ENCODE results near the gene TNFAIP1. TPM values are rescaled to one million over a fixed set of nuclear protein-coding genes. Genes with fewer than 3 reads are reported as not detected.
"Not testable (repeated sequence)": the region's sequence is repeated elsewhere in the genome, so short reads cannot be mapped to it uniquely, and the experiment has no call there.

The TNFAIP1 gene, protein sequence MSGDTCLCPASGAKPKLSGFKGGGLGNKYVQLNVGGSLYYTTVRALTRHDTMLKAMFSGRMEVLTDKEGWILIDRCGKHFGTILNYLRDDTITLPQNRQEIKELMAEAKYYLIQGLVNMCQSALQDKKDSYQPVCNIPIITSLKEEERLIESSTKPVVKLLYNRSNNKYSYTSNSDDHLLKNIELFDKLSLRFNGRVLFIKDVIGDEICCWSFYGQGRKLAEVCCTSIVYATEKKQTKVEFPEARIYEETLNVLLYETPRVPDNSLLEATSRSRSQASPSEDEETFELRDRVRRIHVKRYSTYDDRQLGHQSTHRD
- total RNA-seq = 69.3 and 72.4 TPM in 2 replicates

DNA sequence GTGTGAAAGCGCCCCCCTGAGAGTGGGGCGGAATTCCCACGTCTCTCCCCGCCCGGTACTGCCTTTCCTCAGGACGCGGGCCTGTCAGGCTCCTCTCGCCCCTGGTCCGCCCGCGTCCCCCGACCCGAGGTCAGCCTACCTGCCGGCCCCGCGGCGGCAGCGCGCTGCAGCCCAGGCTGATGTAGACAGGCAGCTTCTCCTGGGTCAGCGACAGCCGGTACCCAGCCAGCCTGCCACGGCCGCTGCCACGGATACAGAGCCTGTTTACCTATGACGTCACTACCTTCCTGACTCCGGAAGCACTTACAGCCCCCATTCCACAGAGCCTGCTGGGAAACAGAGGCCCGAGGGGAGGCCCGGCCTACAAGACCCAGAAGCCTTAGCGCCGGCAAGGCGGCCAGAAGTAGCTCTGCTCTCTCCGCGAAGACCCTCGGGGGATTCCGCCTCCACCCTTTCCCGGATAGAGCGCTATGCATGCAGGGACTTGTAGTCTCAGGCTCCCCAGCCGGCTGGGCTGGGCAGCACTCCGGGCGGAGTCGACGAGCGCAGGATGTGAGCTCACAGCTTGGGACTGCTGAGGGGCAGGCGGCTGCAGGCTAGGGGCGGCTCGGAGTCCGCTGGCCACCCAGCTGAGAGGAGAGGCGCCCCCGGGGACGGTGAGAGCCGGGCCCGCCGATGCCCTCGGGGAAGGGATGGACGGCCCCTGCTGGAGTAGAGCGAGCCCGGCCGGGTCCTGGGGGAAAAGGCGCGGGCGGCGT, at the start of gene TNFAIP1, which contains the start of gene IFT20:
TNFAIP1 (plus strand) TSS at position 561 of the 758 bp plus-strand sequence. CDS start 3,761 bp downstream, outside the sequence.
IFT20 (minus strand) TSS at position 272 of the 758 bp plus-strand sequence. CDS start 3,487 bp downstream, outside the sequence.
- TF ChIP-seq, protein P1, sequence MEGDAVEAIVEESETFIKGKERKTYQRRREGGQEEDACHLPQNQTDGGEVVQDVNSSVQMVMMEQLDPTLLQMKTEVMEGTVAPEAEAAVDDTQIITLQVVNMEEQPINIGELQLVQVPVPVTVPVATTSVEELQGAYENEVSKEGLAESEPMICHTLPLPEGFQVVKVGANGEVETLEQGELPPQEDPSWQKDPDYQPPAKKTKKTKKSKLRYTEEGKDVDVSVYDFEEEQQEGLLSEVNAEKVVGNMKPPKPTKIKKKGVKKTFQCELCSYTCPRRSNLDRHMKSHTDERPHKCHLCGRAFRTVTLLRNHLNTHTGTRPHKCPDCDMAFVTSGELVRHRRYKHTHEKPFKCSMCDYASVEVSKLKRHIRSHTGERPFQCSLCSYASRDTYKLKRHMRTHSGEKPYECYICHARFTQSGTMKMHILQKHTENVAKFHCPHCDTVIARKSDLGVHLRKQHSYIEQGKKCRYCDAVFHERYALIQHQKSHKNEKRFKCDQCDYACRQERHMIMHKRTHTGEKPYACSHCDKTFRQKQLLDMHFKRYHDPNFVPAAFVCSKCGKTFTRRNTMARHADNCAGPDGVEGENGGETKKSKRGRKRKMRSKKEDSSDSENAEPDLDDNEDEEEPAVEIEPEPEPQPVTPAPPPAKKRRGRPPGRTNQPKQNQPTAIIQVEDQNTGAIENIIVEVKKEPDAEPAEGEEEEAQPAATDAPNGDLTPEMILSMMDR (conservative IDR thresholded peaks at IDR 0.05; ENCODE audit: low read depth, low read length) = no peak
- DNase-seq (ENCODE audit: low read depth) = peak; percentile 96
- H3K4me3 ChIP-seq (ENCODE audit: low read depth, low read length) = peak within 1 kb of the TSS; percentile 73

DNA sequence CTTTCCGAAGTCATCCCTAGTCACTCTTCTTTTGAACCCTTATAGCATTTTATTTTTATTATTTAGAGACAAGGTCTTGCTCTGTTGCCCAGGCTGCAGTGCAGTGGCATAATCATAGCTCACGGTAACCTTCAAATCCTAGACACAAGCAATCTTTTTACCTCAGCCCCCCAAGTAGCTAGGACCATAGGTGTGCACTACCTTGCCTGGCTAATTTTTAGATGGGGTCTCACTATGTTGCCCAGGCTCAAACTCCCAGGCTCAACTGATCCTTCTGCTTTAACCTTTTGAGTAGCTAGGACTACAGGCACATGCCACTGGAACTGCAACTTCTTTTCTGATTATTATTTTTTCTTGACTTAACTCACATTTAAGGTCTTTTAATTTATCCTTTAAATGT, 49.6 kb upstream of the TNFAIP1 start:
- no peak overlapping the region for H3K4me3 ChIP-seq (ENCODE audit: low read depth, low read length)
- TF ChIP-seq, protein P1 (conservative IDR thresholded peaks at IDR 0.05; ENCODE audit: low read depth, low read length) = no peak
- no peak for DNase-seq (ENCODE audit: low read depth)

DNA sequence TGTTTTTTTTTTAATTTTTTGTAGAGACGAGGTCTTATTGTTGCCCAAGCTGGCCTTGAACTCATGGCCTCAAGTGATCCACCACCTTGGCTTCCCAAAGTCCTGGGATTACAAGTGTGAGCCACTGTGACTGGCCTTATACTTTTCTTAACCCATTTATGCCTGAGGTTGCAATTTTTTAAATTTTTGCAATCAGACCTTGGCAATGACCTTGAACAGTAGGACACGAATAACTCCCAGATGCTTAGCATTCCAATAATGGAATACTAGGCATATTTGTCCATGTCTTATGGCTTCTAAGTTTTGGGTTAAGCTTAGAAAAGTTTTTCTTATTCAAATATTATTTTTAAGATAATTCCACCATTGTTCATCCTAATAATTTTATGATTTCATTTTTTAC, 44.9 kb upstream of the TNFAIP1 start:
- H3K4me3 ChIP-seq (ENCODE audit: low read depth, low read length) = no peak overlapping the region

DNA sequence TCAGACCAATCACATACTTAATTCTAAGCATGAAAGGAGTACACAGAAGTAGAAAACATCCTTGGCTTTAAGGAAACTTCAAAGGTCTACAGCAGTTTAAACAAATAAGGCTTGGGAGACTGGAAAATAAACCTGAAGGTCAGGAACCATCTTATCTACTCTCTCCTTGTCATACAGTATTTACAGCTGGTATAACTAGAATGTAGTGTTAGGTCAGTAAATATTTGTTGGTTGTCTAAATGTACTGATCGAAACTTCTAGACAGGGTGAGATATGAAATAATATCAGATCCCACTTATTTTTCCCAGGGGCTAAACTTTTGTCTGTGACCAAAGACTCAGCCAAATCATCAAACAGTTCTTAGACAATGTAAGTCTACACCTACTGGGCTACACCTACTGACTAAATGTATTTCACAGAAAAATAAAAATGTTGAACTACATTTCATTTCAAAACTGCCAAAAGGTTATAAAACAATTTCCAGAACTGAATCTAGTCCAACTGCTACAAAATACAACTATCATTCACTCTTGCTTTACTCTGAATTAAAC, 43.7 kb upstream of the TNFAIP1 start:
- TF ChIP-seq, protein P1 (conservative IDR thresholded peaks at IDR 0.05; ENCODE audit: low read depth, low read length) = no peak
- no peak overlapping the region for H3K4me3 ChIP-seq (ENCODE audit: low read depth, low read length)
- DNase-seq (ENCODE audit: low read depth) = no peak

More for the DNA sequence above, 44.9 kb upstream of the TNFAIP1 start:
- TF ChIP-seq, protein P1 (conservative IDR thresholded peaks at IDR 0.05; ENCODE audit: low read depth, low read length) = no peak
- DNase-seq (ENCODE audit: low read depth) = no peak

DNA sequence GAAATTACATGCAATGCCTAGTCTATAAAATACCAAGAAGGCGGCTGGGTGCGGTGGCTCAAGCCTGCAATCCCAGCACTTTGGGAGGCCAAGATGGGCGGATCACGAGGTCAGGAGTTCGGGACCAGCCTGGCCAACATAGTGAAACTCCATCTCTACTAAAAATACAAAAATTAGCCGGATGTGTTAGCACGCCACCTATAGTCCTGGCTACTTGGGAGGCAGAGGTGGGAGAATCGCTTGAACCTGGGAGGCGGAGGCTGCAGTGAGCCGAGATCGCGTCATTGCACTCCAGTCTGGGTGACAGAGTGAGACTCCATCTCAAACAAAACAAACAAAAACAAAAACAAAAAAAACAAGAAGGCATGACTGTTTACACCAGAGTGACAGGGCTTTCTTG, 42.7 kb upstream of the TNFAIP1 start:
- not testable (repeated sequence) for H3K4me3 ChIP-seq (ENCODE audit: low read depth, low read length)

DNA sequence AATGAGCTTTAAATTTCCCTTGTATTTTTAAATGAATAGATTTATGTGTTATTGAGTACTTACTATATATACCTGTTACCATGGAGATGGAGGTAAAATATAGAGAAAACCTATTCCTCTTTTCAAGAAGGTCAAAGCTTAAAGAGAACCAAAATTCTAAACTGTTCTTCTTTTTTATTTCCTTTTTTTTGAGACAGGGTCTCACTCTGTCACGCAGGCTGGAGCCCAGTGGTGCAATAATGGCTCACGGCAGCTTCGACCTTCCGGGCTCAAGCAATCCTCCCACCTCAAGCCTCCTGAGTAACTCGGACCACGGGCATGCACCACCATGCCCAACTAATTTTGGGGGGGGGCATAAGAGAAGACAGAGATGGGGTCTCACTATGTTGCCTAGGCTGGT, 41.6 kb upstream of the TNFAIP1 start:
- TF ChIP-seq, protein P1 (conservative IDR thresholded peaks at IDR 0.05; ENCODE audit: low read depth, low read length) = no peak
- no peak overlapping the region for H3K4me3 ChIP-seq (ENCODE audit: low read depth, low read length)
- DNase-seq (ENCODE audit: low read depth) = no peak

More for the DNA sequence above, 42.7 kb upstream of the TNFAIP1 start:
- DNase-seq (ENCODE audit: low read depth) = not testable (repeated sequence)

Data from epithelial cell of proximal tubule (primary cell).